ENCODE data around the gene PDYN.
"Not testable (repeated sequence)": the region's sequence is repeated elsewhere in the genome, so short reads cannot be mapped to it uniquely, and the experiment has no call there.

Gene PDYN
- total RNA-seq, result 0 reads per million in 9 experiments

GRCh38 chr20:1993986-1994385 lies at the start of gene PDYN:
Gene PDYN (minus strand): TSS chr20:1994058. CDS start chr20:1983084, 10,974 bp downstream.
- no peak for DNase-seq
- Mint-ChIP-seq H3K36me3 (ENCODE audit: insufficient read depth) (no peaks in the 10 kb centered on the region), H3K27ac (no peak within 1 kb of the TSS), H3K27me3 (peaks cover 82% of the 10 kb centered on the region in 2 donors), H3K4me3 (no peak within 1 kb of the TSS), H3K4me1 (ENCODE audit: low read depth in 2 of 2) (no peaks in the 10 kb centered on the region), H3K9me3 (no peaks in the 10 kb centered on the region)
- ATAC-seq (replicated peaks), result no peak

DNA sequence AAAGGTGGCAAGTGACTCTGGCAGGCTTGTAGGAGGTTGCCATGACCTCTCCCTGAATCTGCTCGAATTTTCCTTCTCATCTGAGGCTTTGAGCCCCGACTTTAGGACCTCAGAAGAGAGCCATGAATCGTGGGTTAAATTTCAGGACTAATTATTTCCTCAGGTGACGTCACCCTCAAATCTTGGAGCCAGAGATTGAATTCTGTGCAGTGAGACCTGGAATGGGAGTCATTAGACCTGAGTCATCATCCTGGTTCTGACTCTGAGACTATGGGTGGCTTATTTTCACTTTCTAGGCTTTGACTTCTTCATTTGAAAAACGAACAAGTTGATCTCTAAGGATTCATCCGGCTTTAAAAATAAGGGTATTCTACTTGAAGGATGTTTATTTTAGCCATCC lies 48.5 kb upstream of the PDYN start:
- H3K36me3 Mint-ChIP-seq (ENCODE audit: insufficient read depth), result no peaks in the 10 kb centered on the region
- H3K27me3 Mint-ChIP-seq, result peaks cover 54 to 80% of the 10 kb centered on the region in 2 donors
- H3K4me3 Mint-ChIP-seq, result no peak overlapping the region
- DNase-seq (no peak), ATAC-seq (replicated peaks) (no peak)
- no peaks in the 10 kb centered on the region for H3K4me1 Mint-ChIP-seq (ENCODE audit: low read depth in 2 of 2)
- H3K9me3 Mint-ChIP-seq, result no peaks in the 10 kb centered on the region
- no peak overlapping the region for H3K27ac Mint-ChIP-seq

GRCh38 chr20:2038161-2038560 lies 44.3 kb upstream of the PDYN start:
- ATAC-seq (replicated peaks) (no peak), DNase-seq (no peak)
- no peak overlapping the region for H3K27ac Mint-ChIP-seq
- H3K4me3 Mint-ChIP-seq, result no peak overlapping the region
- no peaks in the 10 kb centered on the region for H3K9me3 Mint-ChIP-seq
- H3K27me3 Mint-ChIP-seq, result peaks cover 56 to 81% of the 10 kb centered on the region in 2 donors
- no peaks in the 10 kb centered on the region for H3K36me3 Mint-ChIP-seq (ENCODE audit: insufficient read depth)
- no peaks in the 10 kb centered on the region for H3K4me1 Mint-ChIP-seq (ENCODE audit: low read depth in 2 of 2)

DNA sequence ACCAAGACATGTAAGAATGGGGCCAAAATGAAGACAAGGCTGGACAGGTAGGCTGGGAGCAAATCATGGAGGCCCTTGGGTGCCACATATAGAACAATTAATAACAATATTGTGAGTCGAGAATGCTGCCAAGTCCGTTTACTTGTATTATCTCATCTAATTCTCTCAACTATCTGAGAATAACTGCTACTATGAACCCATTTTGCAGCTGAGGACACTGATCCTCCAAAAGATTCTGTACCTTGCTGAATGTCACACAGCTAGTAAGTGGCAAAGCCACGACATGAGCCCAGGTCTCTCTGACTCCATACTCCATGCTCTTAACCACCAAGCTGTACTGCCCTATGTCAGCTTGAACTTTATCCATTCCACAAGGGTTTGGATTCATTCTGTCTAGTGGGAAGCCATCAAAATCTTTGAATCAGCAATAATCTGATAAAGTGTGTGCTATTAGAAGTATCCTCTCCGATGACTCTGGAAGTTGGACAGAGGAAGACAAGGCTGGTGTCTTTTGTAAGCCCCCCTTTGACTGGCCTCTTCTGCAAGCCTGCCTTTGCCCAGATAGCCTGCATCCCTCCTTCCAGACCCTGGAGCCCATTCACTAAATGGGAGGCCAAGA lies 43.5 kb upstream of the PDYN start:
- Mint-ChIP-seq H3K9me3 (no peaks in the 10 kb centered on the region), H3K4me3 (no peak overlapping the region), H3K4me1 (ENCODE audit: low read depth in 2 of 2) (no peaks in the 10 kb centered on the region), H3K27me3 (peaks cover 59 to 89% of the 10 kb centered on the region in 2 donors), H3K36me3 (ENCODE audit: insufficient read depth) (no peaks in the 10 kb centered on the region), H3K27ac (no peak overlapping the region)
- no peak for ATAC-seq (replicated peaks)
- no peak for DNase-seq

DNA sequence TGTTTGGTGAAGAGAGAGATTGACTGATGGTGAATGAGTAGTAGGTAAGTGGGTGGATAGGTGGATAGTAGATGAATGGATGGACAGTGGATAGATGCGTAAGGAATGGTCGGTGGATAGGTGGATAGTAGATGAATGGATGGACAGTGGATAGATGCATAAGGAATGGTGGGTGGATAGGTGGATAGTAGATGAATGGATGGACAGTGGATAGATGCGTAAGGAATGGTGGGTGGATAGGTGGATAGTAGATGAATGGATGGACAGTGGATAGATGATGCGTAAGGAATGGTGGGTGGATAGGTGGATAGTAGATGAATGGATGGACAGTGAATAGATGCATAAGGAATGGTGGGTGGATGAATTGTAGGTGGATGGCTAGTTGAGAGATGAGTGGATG lies 42.5 kb upstream of the PDYN start:
- not testable (repeated sequence) for H3K4me3 Mint-ChIP-seq; H3K27ac Mint-ChIP-seq; H3K9me3 Mint-ChIP-seq; ATAC-seq (replicated peaks); DNase-seq; H3K36me3 Mint-ChIP-seq (ENCODE audit: insufficient read depth); H3K4me1 Mint-ChIP-seq (ENCODE audit: low read depth in 2 of 2)
- peaks cover 63 to 89% of the 10 kb centered on the region in 2 donors for H3K27me3 Mint-ChIP-seq

DNA sequence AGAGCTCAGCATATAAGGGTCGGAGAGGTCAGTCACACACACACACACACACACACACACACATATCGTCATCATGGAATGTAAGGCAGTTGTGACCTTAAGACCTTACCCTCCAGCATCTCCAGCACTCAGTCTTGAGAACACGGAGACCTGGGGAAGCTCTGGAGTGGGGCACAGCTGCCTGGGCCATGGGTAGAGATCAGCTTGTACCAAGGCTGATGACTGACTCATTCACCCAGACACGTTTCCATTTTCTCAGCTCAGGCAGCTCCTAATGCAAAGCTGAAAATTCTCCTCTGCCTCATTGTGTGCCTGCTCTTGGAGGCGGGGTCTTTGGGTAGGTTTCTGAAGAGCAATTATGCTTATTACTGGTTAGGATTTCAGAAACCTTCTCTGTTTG lies 38.3 kb upstream of the PDYN start:
- ATAC-seq (replicated peaks) (no peak), DNase-seq (no peak)
- Mint-ChIP-seq H3K4me1 (ENCODE audit: low read depth in 2 of 2) (no peaks in the 10 kb centered on the region), H3K27ac (no peak overlapping the region), H3K4me3 (no peak overlapping the region), H3K27me3 (peaks cover 55 to 85% of the 10 kb centered on the region in 2 donors), H3K36me3 (ENCODE audit: insufficient read depth) (no peaks in the 10 kb centered on the region), H3K9me3 (no peaks in the 10 kb centered on the region)

DNA sequence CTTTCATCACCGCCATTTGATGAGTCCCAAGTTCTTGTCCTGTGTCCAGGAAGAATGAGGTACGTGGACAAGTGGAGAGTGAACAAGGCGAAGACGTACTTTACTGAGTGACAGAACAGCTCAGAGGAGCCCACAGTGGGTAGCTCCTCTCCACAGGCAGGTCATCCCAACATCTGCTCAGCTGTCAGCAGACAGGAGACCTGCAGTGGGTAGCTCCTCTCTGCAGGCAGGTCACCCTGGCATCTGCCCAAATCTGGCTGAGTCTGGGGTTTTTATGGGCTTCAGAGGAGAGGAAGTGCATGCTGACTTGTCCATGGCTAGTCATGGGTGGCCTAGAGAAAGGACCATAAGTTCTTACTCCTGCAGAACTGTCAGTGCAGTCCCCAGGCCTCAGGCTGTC lies 32.7 kb upstream of the PDYN start:
- Mint-ChIP-seq H3K9me3 (no peaks in the 10 kb centered on the region), H3K27ac (no peak overlapping the region), H3K27me3 (peaks cover 37 to 64% of the 10 kb centered on the region in 2 donors)

GRCh38 chr20:2026004-2026403 lies 32.1 kb upstream of the PDYN start:
- no peak for ATAC-seq (replicated peaks)
- H3K36me3 Mint-ChIP-seq (ENCODE audit: insufficient read depth), result no peaks in the 10 kb centered on the region
- H3K27ac Mint-ChIP-seq, result no peak overlapping the region
- H3K4me3 Mint-ChIP-seq, result no peak overlapping the region
- H3K9me3 Mint-ChIP-seq, result no peaks in the 10 kb centered on the region
- peaks cover 32 to 61% of the 10 kb centered on the region in 2 donors for H3K27me3 Mint-ChIP-seq
- no peak for DNase-seq
- H3K4me1 Mint-ChIP-seq (ENCODE audit: low read depth in 2 of 2), result no peaks in the 10 kb centered on the region

More for the DNA sequence above, 32.7 kb upstream of the PDYN start:
- Mint-ChIP-seq H3K4me1 (ENCODE audit: low read depth in 2 of 2) (no peaks in the 10 kb centered on the region), H3K36me3 (ENCODE audit: insufficient read depth) (no peaks in the 10 kb centered on the region), H3K4me3 (no peak overlapping the region)
- ATAC-seq (replicated peaks), result no peak
- DNase-seq, result no peak

DNA sequence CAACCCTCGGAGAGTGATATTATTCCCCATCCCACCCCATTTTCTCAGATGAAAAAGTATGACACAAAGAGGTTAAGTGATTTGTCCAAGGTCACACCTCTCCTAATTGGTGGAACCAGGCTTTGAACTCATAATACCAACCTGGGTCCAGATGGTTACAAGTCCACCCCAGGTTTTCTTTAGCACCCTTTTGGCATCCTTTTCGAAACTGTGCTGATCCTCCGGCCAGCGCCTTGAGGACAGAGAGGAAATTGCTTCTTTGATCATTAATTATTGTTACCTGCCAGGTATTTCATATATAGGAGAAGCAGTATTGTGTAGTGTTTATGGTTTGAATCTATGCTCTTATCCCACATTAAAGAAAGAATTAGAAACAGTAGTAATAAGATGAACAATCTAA lies 29.3 kb upstream of the PDYN start:
- H3K9me3 Mint-ChIP-seq, result no peaks in the 10 kb centered on the region
- H3K27me3 Mint-ChIP-seq, result peaks cover 30 to 43% of the 10 kb centered on the region in 2 donors
- no peak overlapping the region for H3K4me3 Mint-ChIP-seq
- DNase-seq, result no peak
- H3K36me3 Mint-ChIP-seq (ENCODE audit: insufficient read depth), result no peaks in the 10 kb centered on the region
- no peak overlapping the region for H3K27ac Mint-ChIP-seq
- H3K4me1 Mint-ChIP-seq (ENCODE audit: low read depth in 2 of 2), result no peaks in the 10 kb centered on the region
- ATAC-seq (replicated peaks), result no peak

DNA sequence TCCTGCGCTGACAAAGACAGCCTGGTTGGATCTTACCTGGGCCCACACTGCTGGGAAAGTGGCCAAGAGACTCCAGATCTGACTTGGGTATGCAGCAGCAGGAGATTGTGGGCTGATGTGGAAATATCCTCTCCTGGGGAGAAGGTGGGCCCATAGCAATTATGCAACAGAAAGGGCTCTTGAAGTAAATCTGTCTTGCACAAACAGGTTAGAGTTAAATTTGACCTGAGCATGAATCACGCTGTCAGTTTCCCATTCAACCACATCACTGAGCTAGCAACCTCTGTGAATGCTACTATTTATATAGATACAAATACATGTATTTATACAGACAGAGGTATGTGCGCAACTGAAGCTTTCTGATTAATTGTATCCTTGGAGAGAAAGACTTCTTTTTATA lies 28.3 kb upstream of the PDYN start:
- Mint-ChIP-seq H3K9me3 (no peaks in the 10 kb centered on the region), H3K4me3 (no peak overlapping the region), H3K36me3 (ENCODE audit: insufficient read depth) (no peaks in the 10 kb centered on the region), H3K27ac (no peak overlapping the region), H3K4me1 (ENCODE audit: low read depth in 2 of 2) (no peaks in the 10 kb centered on the region), H3K27me3 (peaks cover 29 to 39% of the 10 kb centered on the region in 2 donors)
- DNase-seq (no peak), ATAC-seq (replicated peaks) (no peak)

GRCh38 chr20:2010533-2010932 lies 16.7 kb upstream of the PDYN start:
- no peak overlapping the region for H3K27ac Mint-ChIP-seq
- ATAC-seq (replicated peaks) (no peak), DNase-seq (no peak)
- no peaks in the 10 kb centered on the region for H3K4me1 Mint-ChIP-seq (ENCODE audit: low read depth in 2 of 2)
- no peaks in the 10 kb centered on the region for H3K36me3 Mint-ChIP-seq (ENCODE audit: insufficient read depth)
- H3K4me3 Mint-ChIP-seq, result no peak overlapping the region
- no peaks in the 10 kb centered on the region for H3K9me3 Mint-ChIP-seq
- peaks cover 54 to 55% of the 10 kb centered on the region in 2 donors for H3K27me3 Mint-ChIP-seq

DNA sequence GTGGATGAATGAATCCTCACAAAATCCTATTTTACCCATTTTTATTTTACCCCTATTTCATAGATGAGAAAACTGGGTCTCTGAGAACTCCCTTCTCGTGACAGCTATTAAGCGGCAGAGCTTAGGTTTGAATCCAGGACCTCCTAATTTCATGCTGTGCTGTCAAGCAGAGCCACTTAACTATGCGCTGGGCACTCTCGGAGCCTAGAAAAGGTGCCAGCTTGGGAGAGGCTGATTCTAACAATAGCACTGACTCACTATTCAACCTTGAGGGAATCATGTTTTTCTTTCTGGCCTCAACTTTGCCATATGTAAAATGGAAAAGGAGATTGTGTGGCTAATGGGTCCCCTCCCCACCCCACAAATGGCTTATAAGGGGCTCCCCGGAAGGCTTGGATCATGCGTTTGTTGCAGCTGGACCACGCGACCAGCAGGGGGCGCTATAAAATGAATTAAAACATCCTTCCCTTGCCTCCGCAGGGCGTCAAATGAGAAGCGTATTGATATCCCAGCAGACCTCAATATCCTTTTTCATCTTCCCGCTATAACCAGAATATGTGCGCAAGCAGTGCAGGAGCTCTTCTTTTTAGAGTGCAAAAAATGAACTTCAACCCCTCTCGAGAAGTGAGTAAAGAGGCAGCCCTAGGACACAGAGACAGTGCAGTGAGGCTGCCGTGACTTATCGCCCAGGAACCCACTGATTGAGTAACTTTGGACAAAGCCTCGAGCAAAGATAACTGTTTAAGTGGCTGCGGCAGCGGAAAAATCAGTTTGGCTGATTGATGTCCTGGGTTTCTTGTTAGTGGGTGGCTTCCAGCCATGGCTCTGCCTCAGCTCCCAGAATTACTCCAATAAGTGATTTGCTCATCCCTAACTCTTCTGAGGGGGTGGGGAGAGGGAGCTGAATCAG lies 12.8 kb upstream of the PDYN start:
- H3K27ac Mint-ChIP-seq, result no peak overlapping the region
- no peaks in the 10 kb centered on the region for H3K4me1 Mint-ChIP-seq (ENCODE audit: low read depth in 2 of 2)
- peaks cover 41 to 42% of the 10 kb centered on the region in 2 donors for H3K27me3 Mint-ChIP-seq
- DNase-seq, result peak; percentile 16 to 18 (median 16)
- H3K36me3 Mint-ChIP-seq (ENCODE audit: insufficient read depth), result no peaks in the 10 kb centered on the region
- H3K9me3 Mint-ChIP-seq, result no peaks in the 10 kb centered on the region
- H3K4me3 Mint-ChIP-seq, result no peak overlapping the region
- ATAC-seq (replicated peaks), result no peak

GRCh38 chr20:2005831-2006426 lies 12.1 kb upstream of the PDYN start:
- Mint-ChIP-seq H3K4me3 (no peak overlapping the region), H3K27ac (no peak overlapping the region), H3K9me3 (no peaks in the 10 kb centered on the region), H3K4me1 (ENCODE audit: low read depth in 2 of 2) (no peaks in the 10 kb centered on the region), H3K36me3 (ENCODE audit: insufficient read depth) (no peaks in the 10 kb centered on the region), H3K27me3 (peaks cover 34 to 38% of the 10 kb centered on the region in 2 donors)
- no peak for ATAC-seq (replicated peaks)
- peak; percentile 33 to 45 (median 44) for DNase-seq
